CD8-positive, alpha-beta memory T cell (primary cell): ENCODE data around the gene SYCE1L. TPM values are rescaled to one million over a fixed set of nuclear protein-coding genes. Genes with fewer than 3 reads are reported as not detected.

Source experiments
- CTCF ChIA-PET: fragments of 350-600 bp; sonication (Branson Sonifier 250); formaldehyde crosslinking; loops from one replicate; lab custom pipeline; 2021; ENCODE audit warnings: antibody characterized with exemption; lab: Charles Lee
- POLR2A ChIA-PET: fragments of 350-600 bp; sonication (Branson Sonifier 250); formaldehyde crosslinking; loops from one replicate; lab custom pipeline; 2021; ENCODE audit warnings: antibody characterized with exemption; lab: Charles Lee
- DNase-seq, 5 donors: peaks; one replicate each; pipeline versions ENCODE4 v3.0.0 to v3.0.0-alpha.2; 2020 to 2022; ENCODE audit warnings: mixed read lengths in 1 of 5
- H3K27ac ChIP-seq: one replicate; pipeline ENCODE4 v1.7.0; 2013; ENCODE audit warnings: low read depth, mild to moderate bottlenecking, low read length, moderate library complexity
- H3K27me3 ChIP-seq: 2 replicates; pipeline ENCODE4 v1.7.0; 2013; ENCODE audit warnings: low read length, mild to moderate bottlenecking; ENCODE audit not compliant: insufficient read depth, poor library complexity, severe bottlenecking
- H3K36me3 ChIP-seq: 2 replicates; pipeline ENCODE4 v1.7.0; 2013; ENCODE audit warnings: mild to moderate bottlenecking, low read length, moderate library complexity; ENCODE audit not compliant: insufficient read depth
- H3K4me1 ChIP-seq: 2 replicates; pipeline ENCODE4 v1.7.0; 2013; ENCODE audit warnings: mild to moderate bottlenecking, low read length, moderate library complexity; ENCODE audit not compliant: insufficient read depth
- H3K4me3 ChIP-seq: 2 replicates; pipeline ENCODE4 v1.7.0; 2013; ENCODE audit warnings: mild to moderate bottlenecking, low read length
- H3K9me3 ChIP-seq: 2 replicates; pipeline ENCODE4 v1.7.0; 2013; ENCODE audit warnings: mild to moderate bottlenecking, low read length
- H3K27ac Mint-ChIP-seq, 8 donors: one replicate each; pipeline ENCODE4 v1.8.0; 2020 to 2021; ENCODE audit warnings: mixed read lengths in 8 of 8, mild to moderate bottlenecking in 6 of 8, inconsistent platforms in 3 of 8, moderate library complexity in 3 of 8
- H3K27me3 Mint-ChIP-seq, 2 donors: one replicate each; pipeline ENCODE4 v1.8.0; 2020 to 2021; ENCODE audit warnings: mixed read lengths in 2 of 2, mild to moderate bottlenecking in 1 of 2, moderate library complexity in 1 of 2
- H3K36me3 Mint-ChIP-seq, 3 donors: one replicate each; pipeline ENCODE4 v1.8.0; 2020 to 2021; ENCODE audit warnings: mixed read lengths in 3 of 3, inconsistent platforms in 1 of 3, mild to moderate bottlenecking in 1 of 3
- H3K4me1 Mint-ChIP-seq, 3 donors: one replicate each; pipeline ENCODE4 v1.8.0; 2020 to 2021; ENCODE audit warnings: mixed read lengths in 3 of 3, inconsistent platforms in 1 of 3, mild to moderate bottlenecking in 1 of 3
- H3K4me3 Mint-ChIP-seq, 7 donors: one replicate each; pipeline ENCODE4 v1.8.0; 2020 to 2021; ENCODE audit warnings: mixed read lengths in 7 of 7, mild to moderate bottlenecking in 6 of 7, moderate library complexity in 4 of 7, inconsistent platforms in 2 of 7
- H3K9me3 Mint-ChIP-seq, 5 donors: one replicate each; pipeline ENCODE4 v1.8.0; 2020 to 2022; ENCODE audit warnings: mixed read lengths in 5 of 5, mild to moderate bottlenecking in 3 of 5, moderate library complexity in 2 of 5, inconsistent platforms in 1 of 5
- polyA plus RNA-seq: library from polyadenylated mRNA; unstranded; fragments of 300-500 nt; fragmentation: Illumina TruSeq; gene quantifications from one replicate; pipeline ENCODE4 v1.2.3, GENCODE V29; 2021
- total RNA-seq, 2 experiments: library from RNA; stranded (reverse); gene quantifications; one replicate each; pipeline ENCODE4 v1.2.3, GENCODE V29; 2021

The SYCE1L gene
- total and polyA plus RNA-seq, 3 experiments from 2014 or later = 3.9 to 4.6 (median 3.9) TPM

DNA sequence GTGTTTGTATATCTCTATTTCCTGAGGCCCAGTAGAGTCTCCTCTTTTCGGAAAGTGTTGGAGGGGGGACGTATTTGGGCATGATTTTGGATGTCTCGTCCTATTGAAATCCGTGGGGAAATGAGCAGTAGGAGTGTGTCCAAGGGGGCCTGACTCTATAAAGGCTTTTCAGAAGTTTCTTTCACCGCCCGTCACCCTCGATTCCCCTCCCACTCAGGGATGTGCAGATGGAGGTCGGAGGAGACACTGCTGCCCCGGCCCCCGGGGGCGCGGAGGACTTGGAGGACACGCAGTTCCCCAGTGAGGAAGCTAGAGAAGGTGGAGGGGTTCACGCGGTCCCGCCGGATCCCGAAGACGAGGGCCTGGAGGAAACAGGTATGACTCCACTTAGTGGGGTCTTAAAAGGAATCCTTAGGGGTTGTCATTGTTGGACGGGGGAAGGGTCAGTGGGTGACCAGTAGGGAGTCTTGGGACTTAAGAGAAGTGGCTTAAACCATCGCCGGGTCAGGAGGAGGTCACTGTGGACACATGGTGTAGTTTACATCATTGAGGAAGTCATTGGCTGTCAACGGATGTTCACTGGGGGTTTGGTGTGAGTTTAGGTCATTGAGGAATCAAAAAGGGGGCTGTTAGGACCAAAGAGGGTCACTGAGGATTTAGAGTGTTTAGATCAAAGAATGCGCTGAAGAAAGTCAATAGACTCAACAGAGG, 7.8 kb upstream of the SYCE1L start:
- CTCF ChIA-PET = no interaction called here
- Mint-ChIP-seq H3K9me3 (no peaks in the 10 kb centered on the region), H3K27me3 (peaks cover 0 to 3% of the 10 kb centered on the region in 2 donors), H3K36me3 (peaks cover 9 to 59% (median 13%) of the 10 kb centered on the region in 3 donors), H3K4me1 (peaks cover 47 to 56% (median 53%) of the 10 kb centered on the region in 3 donors), H3K27ac (peak overlapping the region; percentile 98 to 100 (median 99)), H3K4me3 (peak overlapping the region; percentile 94 to 99 (median 99))
- no peaks in the 10 kb centered on the region for H3K27me3 ChIP-seq
- H3K4me3 ChIP-seq = peak overlapping the region; percentile 97
- peaks cover 11% of the 10 kb centered on the region for H3K36me3 ChIP-seq
- POLR2A ChIA-PET = interaction anchor here (0.6 to 1.4 kb wide), 2 partner anchors 12 to 21 kb away, joined by 4 to 7 read pairs; no protein-coding TSS in a partner anchor
- peaks cover 24% of the 10 kb centered on the region for H3K4me1 ChIP-seq
- peak in 3 of 5 donors; percentile 16 to 61 (median 21) for DNase-seq
- H3K27ac ChIP-seq = peak overlapping the region; percentile 97
- H3K9me3 ChIP-seq = no peaks in the 10 kb centered on the region

- H3K27me3 Mint-ChIP-seq = no peaks in the 10 kb centered on the region
- H3K36me3 ChIP-seq = peaks cover 21% of the 10 kb centered on the region
- no peaks in the 10 kb centered on the region for H3K9me3 Mint-ChIP-seq
- CTCF ChIA-PET = no interaction called here
- H3K4me3 ChIP-seq = no peak overlapping the region
- no peak for DNase-seq
- H3K27ac Mint-ChIP-seq = peak overlapping the region in 4 of 8 donors; percentile 55 to 98 (median 64)
- peaks cover 8 to 77% (median 23%) of the 10 kb centered on the region in 3 donors for H3K36me3 Mint-ChIP-seq
- peaks cover 24% of the 10 kb centered on the region for H3K4me1 ChIP-seq
- no peaks in the 10 kb centered on the region for H3K9me3 ChIP-seq
- POLR2A ChIA-PET = no interaction called here
- H3K4me3 Mint-ChIP-seq = peak overlapping the region in 6 of 7 donors; percentile 6 to 99 (median 95)
- no peak overlapping the region for H3K27ac ChIP-seq
- H3K27me3 ChIP-seq = no peaks in the 10 kb centered on the region
- H3K4me1 Mint-ChIP-seq = peaks cover 47 to 56% (median 53%) of the 10 kb centered on the region in 3 donors
Measured at GRCh38 chr16:77193377-77193776, 5.8 kb upstream of the SYCE1L start.

- H3K27me3 Mint-ChIP-seq = no peaks in the 10 kb centered on the region
- Histone ChIP-seq H3K27me3 (no peaks in the 10 kb centered on the region), H3K36me3 (peaks cover 28% of the 10 kb centered on the region), H3K9me3 (no peaks in the 10 kb centered on the region), H3K4me1 (peaks cover 24% of the 10 kb centered on the region), H3K4me3 (no peak overlapping the region), H3K27ac (no peak overlapping the region)
- H3K4me3 Mint-ChIP-seq = peak overlapping the region in 3 of 7 donors; percentile 24 to 79 (median 55)
- DNase-seq = peak in 1 of 5 donors; percentile 46
- H3K27ac Mint-ChIP-seq = peak overlapping the region in 1 of 8 donors; percentile 30
- no peaks in the 10 kb centered on the region for H3K9me3 Mint-ChIP-seq
- POLR2A ChIA-PET = no interaction called here
- peaks cover 10 to 88% (median 29%) of the 10 kb centered on the region in 3 donors for H3K36me3 Mint-ChIP-seq
- CTCF ChIA-PET = no interaction called here
- H3K4me1 Mint-ChIP-seq = peaks cover 41 to 46% (median 45%) of the 10 kb centered on the region in 3 donors
Measured at GRCh38 chr16:77194295-77195231, 4.6 kb upstream of the SYCE1L start.

- no peak overlapping the region for H3K4me3 Mint-ChIP-seq
- H3K27me3 Mint-ChIP-seq = no peaks in the 10 kb centered on the region
- H3K4me3 ChIP-seq = no peak overlapping the region
- POLR2A ChIA-PET = no interaction called here
- CTCF ChIA-PET = no interaction called here
- no peaks in the 10 kb centered on the region for H3K9me3 Mint-ChIP-seq
- H3K36me3 ChIP-seq = peaks cover 28% of the 10 kb centered on the region
- peaks cover 24% of the 10 kb centered on the region for H3K4me1 ChIP-seq
- H3K36me3 Mint-ChIP-seq = peaks cover 10 to 89% (median 29%) of the 10 kb centered on the region in 3 donors
- H3K9me3 ChIP-seq = no peaks in the 10 kb centered on the region
- peak overlapping the region in 3 of 8 donors; percentile 6 to 71 (median 21) for H3K27ac Mint-ChIP-seq
- peaks cover 40 to 44% (median 42%) of the 10 kb centered on the region in 3 donors for H3K4me1 Mint-ChIP-seq
- DNase-seq = no peak
- no peaks in the 10 kb centered on the region for H3K27me3 ChIP-seq
- no peak overlapping the region for H3K27ac ChIP-seq
Measured at GRCh38 chr16:77195411-77195810, 3.8 kb upstream of the SYCE1L start.

- H3K4me1 Mint-ChIP-seq = peaks cover 20 to 23% (median 23%) of the 10 kb centered on the region in 3 donors
- no peaks in the 10 kb centered on the region for H3K27me3 Mint-ChIP-seq
- H3K36me3 Mint-ChIP-seq = peaks cover 9 to 73% (median 25%) of the 10 kb centered on the region in 3 donors
- no peaks in the 10 kb centered on the region for H3K9me3 Mint-ChIP-seq
- CTCF ChIA-PET = no interaction called here
- no peak overlapping the region for H3K27ac Mint-ChIP-seq
- Histone ChIP-seq H3K4me3 (no peak overlapping the region), H3K27ac (no peak overlapping the region), H3K27me3 (no peaks in the 10 kb centered on the region), H3K4me1 (peaks cover 10% of the 10 kb centered on the region), H3K9me3 (no peaks in the 10 kb centered on the region), H3K36me3 (peaks cover 28% of the 10 kb centered on the region)
- H3K4me3 Mint-ChIP-seq = no peak overlapping the region
- no peak for DNase-seq
- POLR2A ChIA-PET = no interaction called here
Measured at GRCh38 chr16:77197747-77198146, 1.5 kb upstream of the SYCE1L start.

- H3K27ac Mint-ChIP-seq = peak overlapping the region in 1 of 8 donors; percentile 45
- H3K4me1 Mint-ChIP-seq = peaks cover 1 to 2% (median 2%) of the 10 kb centered on the region in 3 donors
- no peak overlapping the region for H3K27ac ChIP-seq
- H3K4me3 Mint-ChIP-seq = no peak overlapping the region
- peaks cover under 1% of the 10 kb centered on the region for H3K4me1 ChIP-seq
- no peak overlapping the region for H3K4me3 ChIP-seq
- no peak for DNase-seq
- H3K27me3 Mint-ChIP-seq = peaks cover 0 to 1% of the 10 kb centered on the region in 2 donors
- no peaks in the 10 kb centered on the region for H3K9me3 ChIP-seq
- ChIA-PET POLR2A (no interaction called here), CTCF (no interaction called here)
- H3K36me3 ChIP-seq = no peaks in the 10 kb centered on the region
- peaks cover 0 to 3% (median 2%) of the 10 kb centered on the region in 3 donors for H3K36me3 Mint-ChIP-seq
- H3K27me3 ChIP-seq = no peaks in the 10 kb centered on the region
- H3K9me3 Mint-ChIP-seq = no peaks in the 10 kb centered on the region
Measured at GRCh38 chr16:77206533-77206932, 7.3 kb downstream of the SYCE1L start.

DNA sequence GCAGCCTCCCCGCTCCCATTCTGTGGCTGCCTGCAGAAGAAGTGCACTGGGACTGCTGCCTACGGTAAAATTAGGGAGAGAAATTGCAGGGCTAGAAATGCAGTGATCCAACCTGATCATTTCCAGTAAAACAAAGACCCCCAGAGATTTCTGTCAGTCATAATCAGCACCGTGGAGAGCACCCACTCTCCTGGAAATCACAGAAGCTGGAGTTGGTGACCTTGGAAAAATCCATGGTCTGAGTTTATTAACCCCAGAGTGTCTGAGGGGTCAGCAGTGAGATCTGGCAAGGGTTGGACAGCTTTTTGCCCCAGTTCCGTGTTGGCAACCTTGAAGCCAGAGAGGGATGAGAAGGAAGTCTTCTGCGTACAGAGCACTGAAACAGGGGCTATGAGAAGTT, 7.8 kb downstream of the SYCE1L start:
- H3K27ac ChIP-seq = no peak overlapping the region
- Mint-ChIP-seq H3K4me1 (peaks cover 6% of the 10 kb centered on the region in 3 donors), H3K4me3 (no peak overlapping the region), H3K27ac (no peak overlapping the region), H3K27me3 (peaks cover 0 to 3% of the 10 kb centered on the region in 2 donors), H3K36me3 (peaks cover 0 to 3% (median 3%) of the 10 kb centered on the region in 3 donors), H3K9me3 (no peaks in the 10 kb centered on the region)
- H3K9me3 ChIP-seq = no peaks in the 10 kb centered on the region
- no peak overlapping the region for H3K4me3 ChIP-seq
- ChIA-PET CTCF (no interaction called here), POLR2A (no interaction called here)
- peaks cover 4% of the 10 kb centered on the region for H3K4me1 ChIP-seq
- no peak for DNase-seq
- no peaks in the 10 kb centered on the region for H3K36me3 ChIP-seq
- H3K27me3 ChIP-seq = no peaks in the 10 kb centered on the region
